H9 (cell line): ENCODE data around the gene UPF2. TPM values are rescaled to one million over a fixed set of nuclear protein-coding genes. Genes with fewer than 3 reads are reported as not detected.

ENCODE experiments used
- DNase-seq: peaks from one replicate; pipeline ENCODE4 v3.0.0-alpha.2; 2017
- H2AFZ ChIP-seq: one replicate; pipeline ENCODE4 v1.6.1; 2013; ENCODE audit warnings: mild to moderate bottlenecking, low read length, control low read depth, moderate library complexity
- H2AK5ac ChIP-seq: 2 replicates; pipeline ENCODE4 v1.6.1; 2013; ENCODE audit warnings: low read length, control low read depth, mixed read lengths; ENCODE audit not compliant: insufficient read length
- H2BK120ac ChIP-seq: one replicate; pipeline ENCODE4 v1.6.1; 2013; ENCODE audit warnings: low read depth, mild to moderate bottlenecking, low read length, control low read depth, inconsistent platforms; ENCODE audit not compliant: poor library complexity, severe bottlenecking
- H2BK12ac ChIP-seq: 2 replicates; pipeline ENCODE4 v1.6.1; 2013; ENCODE audit warnings: low read length, control low read depth, mixed read lengths, low read depth; ENCODE audit not compliant: insufficient read length
- H2BK15ac ChIP-seq: 2 replicates; pipeline ENCODE4 v1.6.1; 2013; ENCODE audit warnings: low read depth, low read length, control low read depth
- H2BK20ac ChIP-seq: one replicate; pipeline ENCODE4 v1.6.1; 2013; ENCODE audit warnings: low read depth, mild to moderate bottlenecking, low read length, control low read depth, inconsistent platforms; ENCODE audit not compliant: poor library complexity, severe bottlenecking
- H2BK5ac ChIP-seq: 2 replicates; pipeline ENCODE4 v1.6.1; 2013; ENCODE audit warnings: low read length, control low read depth, mixed read lengths; ENCODE audit not compliant: insufficient read length
- H3K14ac ChIP-seq: 2 replicates; pipeline ENCODE4 v1.6.1; 2013; ENCODE audit warnings: low read length, control low read depth; ENCODE audit not compliant: insufficient read depth
- H3K18ac ChIP-seq: 2 replicates; pipeline ENCODE4 v1.6.1; 2013; ENCODE audit warnings: low read depth, mild to moderate bottlenecking, mixed read lengths, low read length, control low read depth; ENCODE audit not compliant: insufficient read length
- H3K23ac ChIP-seq: 2 replicates; pipeline ENCODE4 v1.6.1; 2013; ENCODE audit warnings: low read length, control low read depth, mixed read lengths, low read depth; ENCODE audit not compliant: insufficient read length
- H3K23me2 ChIP-seq: 2 replicates; pipeline ENCODE4 v1.6.1; 2013; ENCODE audit warnings: low read depth, mild to moderate bottlenecking, mixed read lengths, low read length, control low read depth; ENCODE audit not compliant: insufficient read length, poor library complexity, severe bottlenecking
- H3K27ac ChIP-seq: 2 replicates; pipeline ENCODE4 v1.5.1; 2013; ENCODE audit warnings: low read length, control low read depth, mixed read lengths, low read depth; ENCODE audit not compliant: insufficient read length
- H3K27me3 ChIP-seq: 2 replicates; pipeline ENCODE4 v1.6.1; 2013; ENCODE audit warnings: low read length, control low read depth, inconsistent platforms; ENCODE audit not compliant: insufficient read depth
- H3K4ac ChIP-seq: 2 replicates; pipeline ENCODE4 v1.6.1; 2013; ENCODE audit warnings: low read depth, mild to moderate bottlenecking, control low read depth, inconsistent platforms, low read length, moderate library complexity
- H3K4me1 ChIP-seq: 2 replicates; pipeline ENCODE4 v1.6.1; 2013; ENCODE audit warnings: low read length, control low read depth, inconsistent platforms; ENCODE audit not compliant: insufficient read depth
- H3K4me2 ChIP-seq: 2 replicates; pipeline ENCODE4 v1.6.1; 2013; ENCODE audit warnings: low read length, control low read depth, mixed read lengths; ENCODE audit not compliant: insufficient read length, insufficient read depth
- H3K56ac ChIP-seq: 2 replicates; pipeline ENCODE4 v1.6.1; 2013; ENCODE audit warnings: low read depth, mild to moderate bottlenecking, mixed read lengths, low read length, control low read depth; ENCODE audit not compliant: insufficient read length
- H3K79me1 ChIP-seq: 2 replicates; pipeline ENCODE4 v1.6.1; 2013; ENCODE audit warnings: low read depth, mild to moderate bottlenecking, moderate library complexity, low read length, control low read depth, inconsistent platforms; ENCODE audit not compliant: insufficient read depth, poor library complexity, severe bottlenecking
- H3K79me2 ChIP-seq: 2 replicates; pipeline ENCODE4 v1.6.1; 2013; ENCODE audit warnings: low read length, control low read depth, inconsistent platforms; ENCODE audit not compliant: insufficient read depth
- H3K9ac ChIP-seq: 2 replicates; pipeline ENCODE4 v1.6.1; 2013; ENCODE audit warnings: low read length, control low read depth, mixed read lengths; ENCODE audit not compliant: insufficient read length; ENCODE audit errors: extremely low read depth
- H3K9me3 ChIP-seq: one replicate; pipeline ENCODE4 v1.6.1; 2013; ENCODE audit warnings: low read depth, low read length, inconsistent platforms; ENCODE audit not compliant: control insufficient read depth
- H3T11ph ChIP-seq: one replicate; pipeline ENCODE4 v1.6.1; 2013; ENCODE audit warnings: mild to moderate bottlenecking, low read length, control low read depth, inconsistent platforms
- H4K20me1 ChIP-seq: one replicate; pipeline ENCODE4 v1.6.1; 2013; ENCODE audit not compliant: control insufficient read depth, insufficient read length, insufficient read depth
- H4K5ac ChIP-seq: 2 replicates; pipeline ENCODE4 v1.6.1; 2013; ENCODE audit warnings: low read depth, mild to moderate bottlenecking, mixed read lengths, low read length, control low read depth; ENCODE audit not compliant: insufficient read length
- H4K8ac ChIP-seq: replicated peaks from 2 replicates; pipeline ENCODE4 v1.6.1; 2013; ENCODE audit warnings: low read length, control low read depth, mixed read lengths, low read depth; ENCODE audit not compliant: insufficient read length
- H4K91ac ChIP-seq: 2 replicates; pipeline ENCODE4 v1.6.1; 2013; ENCODE audit warnings: low read depth, mild to moderate bottlenecking, moderate library complexity, mixed read lengths, low read length, control low read depth; ENCODE audit not compliant: insufficient read length
- H3K27ac Mint-ChIP-seq, 3 experiments: 2 replicates in 2 of 3; 3 replicates in 1 of 3; pipeline ENCODE4 v1.8.0; 2020 to 2021; ENCODE audit warnings: mixed read lengths in 3 of 3, mild to moderate bottlenecking in 1 of 3, moderate library complexity in 1 of 3
- H3K27me3 Mint-ChIP-seq: 2 replicates; pipeline ENCODE4 v1.8.0; 2021; ENCODE audit warnings: low read depth, mild to moderate bottlenecking, moderate library complexity, mixed read lengths
- H3K36me3 Mint-ChIP-seq, 3 experiments: 2 replicates in 2 of 3; 3 replicates in 1 of 3; pipeline ENCODE4 v1.8.0; 2020 to 2021; ENCODE audit warnings: low read depth in 3 of 3, mixed read lengths in 3 of 3; ENCODE audit not compliant: insufficient read depth in 1 of 3
- H3K4me1 Mint-ChIP-seq, 2 experiments: 2 replicates each; pipeline ENCODE4 v1.8.0; 2020; ENCODE audit warnings: mixed read lengths in 2 of 2
- H3K4me3 Mint-ChIP-seq, 2 experiments: 2 replicates in 1 of 2; 3 replicates in 1 of 2; pipeline ENCODE4 v1.8.0; 2020 to 2021; ENCODE audit warnings: mild to moderate bottlenecking in 2 of 2, mixed read lengths in 2 of 2, moderate library complexity in 1 of 2
- H3K9me3 Mint-ChIP-seq, 2 experiments: 2 replicates in 1 of 2; 3 replicates in 1 of 2; pipeline ENCODE4 v1.8.0; 2020; ENCODE audit warnings: mild to moderate bottlenecking in 2 of 2, mixed read lengths in 2 of 2, moderate library complexity in 1 of 2
- WGBS: extraction: QIAGEN DNeasy Blood & Tissue Kit; methylation state at CpG from one replicate; pipeline ENCODE4 v1.1.7; 2013; ENCODE audit warnings: missing lambda C conversion rate, low lambda C conversion rate, mixed read lengths; ENCODE audit not compliant: insufficient read length; ENCODE audit errors: extremely low coverage; 5-methylcytosine and 5-hydroxymethylcytosine counted together
- total RNA-seq: library from RNA; stranded (reverse); gene quantifications from 2 replicates; pipeline ENCODE4 v1.2.1, GENCODE V29; 2021
- TF ChIP-seq, protein P1 (sequence below): fragments of 200-600 bp; sonication (generic); conservative IDR thresholded peaks from 3 replicates; pipeline ENCODE4 v1.8.0; 2021; ENCODE audit warnings: antibody characterized with exemption, mild to moderate bottlenecking

The UPF2 gene
- total RNA-seq, 1 experiment from 2014 or later: 34.1 TPM

DNA sequence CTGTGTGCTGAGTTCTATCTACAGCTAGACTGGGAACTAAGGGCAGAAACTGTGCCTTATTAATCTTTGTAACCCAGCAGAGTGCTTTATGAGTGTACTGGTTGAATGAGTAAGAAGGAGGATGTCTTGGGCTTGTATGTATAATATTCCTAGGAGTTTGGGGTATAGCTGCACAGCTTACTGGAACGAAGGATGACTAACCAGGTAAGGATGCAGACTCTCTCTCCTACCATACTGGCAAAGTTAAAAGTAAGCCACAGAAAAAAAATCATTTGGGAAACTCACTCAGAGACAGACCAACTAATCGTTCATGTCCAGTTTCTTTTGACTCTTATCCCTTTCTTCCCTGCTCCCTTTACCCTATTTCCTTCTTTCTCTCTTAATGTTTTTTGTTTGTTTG is 24.7 kb upstream of the UPF2 start:
- no peak overlapping the region for H3K18ac ChIP-seq
- H3K4me3 Mint-ChIP-seq: peak overlapping the region in 1 of 2 experiments; percentile 22; a peak in 2 of 5 replicates
- peaks cover 6% of the 10 kb centered on the region for H3K79me1 ChIP-seq
- no CpG with 5 or more reads among the region's 2 CpGs for WGBS
- H4K91ac ChIP-seq: no peak overlapping the region
- no peaks in the 10 kb centered on the region for H3K27me3 Mint-ChIP-seq
- peak overlapping the region; percentile 84 for H4K8ac ChIP-seq
- H3K27me3 ChIP-seq: no peaks in the 10 kb centered on the region
- no peaks in the 10 kb centered on the region for H4K20me1 ChIP-seq
- H2BK5ac ChIP-seq: no peak overlapping the region
- H3K4me1 Mint-ChIP-seq: peaks cover 24 to 30% of the 10 kb centered on the region in 2 experiments
- H2BK15ac ChIP-seq: no peak overlapping the region
- no peak overlapping the region for H2BK20ac ChIP-seq
- no peak overlapping the region for H3K56ac ChIP-seq
- no peaks in the 10 kb centered on the region for H3K4me1 ChIP-seq
- H3K27ac ChIP-seq: no peak overlapping the region
- H3K79me2 ChIP-seq: peaks cover 3% of the 10 kb centered on the region; the same call in 1 of the 2 replicates
- H3K14ac ChIP-seq: no peak overlapping the region
- H2AK5ac ChIP-seq: peak overlapping the region; percentile 83
- TF ChIP-seq, protein P1, sequence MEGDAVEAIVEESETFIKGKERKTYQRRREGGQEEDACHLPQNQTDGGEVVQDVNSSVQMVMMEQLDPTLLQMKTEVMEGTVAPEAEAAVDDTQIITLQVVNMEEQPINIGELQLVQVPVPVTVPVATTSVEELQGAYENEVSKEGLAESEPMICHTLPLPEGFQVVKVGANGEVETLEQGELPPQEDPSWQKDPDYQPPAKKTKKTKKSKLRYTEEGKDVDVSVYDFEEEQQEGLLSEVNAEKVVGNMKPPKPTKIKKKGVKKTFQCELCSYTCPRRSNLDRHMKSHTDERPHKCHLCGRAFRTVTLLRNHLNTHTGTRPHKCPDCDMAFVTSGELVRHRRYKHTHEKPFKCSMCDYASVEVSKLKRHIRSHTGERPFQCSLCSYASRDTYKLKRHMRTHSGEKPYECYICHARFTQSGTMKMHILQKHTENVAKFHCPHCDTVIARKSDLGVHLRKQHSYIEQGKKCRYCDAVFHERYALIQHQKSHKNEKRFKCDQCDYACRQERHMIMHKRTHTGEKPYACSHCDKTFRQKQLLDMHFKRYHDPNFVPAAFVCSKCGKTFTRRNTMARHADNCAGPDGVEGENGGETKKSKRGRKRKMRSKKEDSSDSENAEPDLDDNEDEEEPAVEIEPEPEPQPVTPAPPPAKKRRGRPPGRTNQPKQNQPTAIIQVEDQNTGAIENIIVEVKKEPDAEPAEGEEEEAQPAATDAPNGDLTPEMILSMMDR: no peak
- H3K9me3 Mint-ChIP-seq: no peaks in the 10 kb centered on the region
- no peak overlapping the region for H4K5ac ChIP-seq
- H2AFZ ChIP-seq: no peak overlapping the region
- H3K4me2 ChIP-seq: no peak overlapping the region
- H3K27ac Mint-ChIP-seq: peak overlapping the region; percentile 28 to 44 (median 40); a peak in 1 of 7 replicates
- H3K9me3 ChIP-seq: no peaks in the 10 kb centered on the region
- peaks cover 3 to 5% (median 3%) of the 10 kb centered on the region in 3 experiments; a peak in 3 of 7 replicates for H3K36me3 Mint-ChIP-seq
- no peak overlapping the region for H3K9ac ChIP-seq
- H3K4ac ChIP-seq: no peak overlapping the region
- no peaks in the 10 kb centered on the region for H3K23me2 ChIP-seq
- H3K23ac ChIP-seq: no peak overlapping the region
- H2BK12ac ChIP-seq: no peak overlapping the region
- DNase-seq: no peak
- H3T11ph ChIP-seq: no peak overlapping the region
- H2BK120ac ChIP-seq: no peak overlapping the region
